Psoas muscle (tissue), 8 donors: ENCODE measurements around the gene NAT16. TPM values are rescaled to one million over a fixed set of nuclear protein-coding genes. Genes with fewer than 3 reads are reported as not detected.

Source experiments
- ATAC-seq, 4 donors: fragments of 200-7000 bp; cut with Tn5 transposase; one replicate each; pipeline ENCODE4 v1.9.1; 2020; ENCODE audit warnings: moderate library complexity in 3 of 4, mild to moderate bottlenecking in 2 of 4
- DNase-seq, 2 donors: peaks; one replicate each; pipeline ENCODE4 v3.0.0-alpha.2; 2020
- H3K27ac ChIP-seq: fragments of 200-600 bp; one replicate; pipeline ENCODE4 v1.8.0; 2022
- H3K27me3 ChIP-seq, 3 donors: fragments of 200-600 bp in 1 of 3; one replicate each; pipeline versions ENCODE4 v1.6.1 to v1.8.0; 2013 to 2022; ENCODE audit warnings: low read length in 2 of 3, mild to moderate bottlenecking in 2 of 3, moderate library complexity in 1 of 3; ENCODE audit not compliant: insufficient read depth in 3 of 3
- H3K36me3 ChIP-seq, 2 donors: fragments of 200-600 bp in 1 of 2; one replicate each; pipeline versions ENCODE4 v1.6.1 to v1.8.0; 2013 to 2022; ENCODE audit warnings: low read depth in 1 of 2, mild to moderate bottlenecking in 1 of 2, moderate library complexity in 1 of 2; ENCODE audit not compliant: insufficient read depth in 1 of 2
- H3K4me1 ChIP-seq: fragments of 200-600 bp; one replicate; pipeline ENCODE4 v1.8.0; 2022
- H3K4me3 ChIP-seq: fragments of 200-600 bp; one replicate; pipeline ENCODE4 v1.8.0; 2022; ENCODE audit warnings: mild to moderate bottlenecking
- H3K9me3 ChIP-seq: fragments of 200-600 bp; one replicate; pipeline ENCODE4 v1.8.0; 2022
- CTCF ChIP-seq: fragments of 200-600 bp; IDR thresholded peaks from one replicate; pipeline ENCODE4 v1.8.0; 2022; ENCODE audit warnings: antibody characterized with exemption
- WGBS, 3 donors: extraction: QIAGEN DNeasy Blood & Tissue Kit; methylation state at CpG; one replicate each; pipeline versions ENCODE4 v1.1.6 to v1.1.7; 2013; 5-methylcytosine and 5-hydroxymethylcytosine counted together
- intact Hi-C, 2 donors: fragments of 100-400 bp; cut with DNase I; formaldehyde crosslinking; loops; one replicate each; pipeline versions ENCODE4 v1.11.0 to v1.14.2; 2022
- polyA plus RNA-seq, 3 donors: library from polyadenylated mRNA; stranded (reverse); fragments of 200-250 nt; gene quantifications; one replicate each; pipeline ENCODE4 v1.2.3, GENCODE V29; 2013
- total RNA-seq, 4 donors: library from RNA; stranded (reverse); fragmentation: NEBNext Ultra II Directional in 2 of 4; extraction: Animal tissue kit (Norgen Biotek cat#: 25700) in 2 of 4; gene quantifications; one replicate each; pipeline versions ENCODE4 v1.2.1 to v1.2.4, GENCODE V29; 2021 to 2023
- donor health status: healthy with polysubstance abuse.
- donor health status: DM: no; HTN: no; CAD: no; lungs with moderate emphysema.
- donor health status: Bipolar disorder and iron deficiency.
- donor health status: healthy.
- donor health status: DM: yes; HTN: yes; CAD: no.
- donor health status: DM: no; HTN: no; CAD: no.
- donor health status: DM: no; HTN: no; CAD: no.
- donor health status: DM: yes; HTN: yes; CAD: no.

The NAT16 gene
- total and polyA plus RNA-seq, 7 donors = 0.01 TPM; not detected in 6

DNA sequence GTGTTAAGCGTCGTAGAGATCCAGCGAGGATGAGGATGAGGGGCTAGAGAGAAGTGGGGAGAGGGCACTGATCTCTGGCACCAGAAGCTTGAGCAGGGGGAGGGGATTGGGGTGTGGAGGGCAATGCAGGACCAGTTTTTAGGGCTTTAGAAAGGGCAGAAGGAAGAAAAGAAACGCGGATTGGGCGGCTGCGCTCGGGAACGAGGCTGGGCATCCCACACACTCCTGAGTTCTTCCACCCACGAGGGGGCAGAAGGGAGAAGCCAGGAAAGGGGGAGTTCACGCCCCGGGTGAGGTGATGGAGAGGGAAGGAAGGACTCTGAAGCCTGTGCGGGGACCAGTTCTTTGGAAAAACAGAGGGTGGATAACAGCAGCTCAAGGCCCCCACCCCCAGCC lies 8.7 kb downstream of the NAT16 start:
- peaks cover 0 to 97% (median 61%) of the 10 kb centered on the region in 3 donors for H3K27me3 ChIP-seq

DNA sequence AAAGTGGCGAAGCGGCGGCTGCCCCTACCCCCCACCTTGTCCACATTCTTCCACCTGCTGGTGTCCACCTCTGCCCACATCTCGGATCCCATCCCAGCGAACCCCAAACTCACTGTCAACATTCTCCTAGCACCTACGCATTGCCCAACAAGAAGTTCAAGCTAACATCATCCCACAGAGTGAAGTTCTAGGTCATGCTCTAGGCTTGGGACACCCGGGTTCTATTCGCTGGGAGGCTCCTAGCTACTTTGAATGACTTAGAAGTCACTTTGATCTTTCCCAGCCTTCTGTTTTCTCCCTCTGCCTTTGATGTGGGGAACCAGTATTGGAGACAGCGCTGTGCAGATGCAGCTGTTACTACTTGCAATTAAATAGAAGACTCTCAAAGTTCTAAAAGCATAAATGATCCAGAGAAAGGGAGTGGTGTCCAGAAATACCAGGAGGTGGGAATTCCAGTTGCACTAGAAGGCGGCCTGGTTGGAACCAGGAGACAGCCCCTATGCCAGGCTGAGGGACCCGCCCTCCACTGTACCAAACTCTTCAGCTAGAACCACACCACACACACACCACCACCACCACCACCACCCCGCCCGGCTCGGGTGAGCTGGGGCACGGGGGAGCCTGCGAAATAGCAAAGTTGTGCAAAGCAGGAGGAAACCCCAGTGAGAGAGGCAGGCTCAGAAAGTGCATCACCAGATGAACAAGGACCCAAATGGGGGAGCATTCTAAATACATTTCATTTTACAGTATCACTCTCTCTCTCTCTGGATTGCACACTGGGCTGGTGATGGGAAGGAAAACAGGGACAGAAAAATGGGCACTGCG lies 9.3 kb downstream of the NAT16 start:
- Histone ChIP-seq H3K27ac (no peak overlapping the region), H3K4me1 (peaks cover 17% of the 10 kb centered on the region), H3K36me3 (no peaks in the 10 kb centered on the region), H3K4me3 (no peak overlapping the region), H3K9me3 (no peaks in the 10 kb centered on the region), H3K27me3 (peaks cover 0 to 98% (median 61%) of the 10 kb centered on the region in 3 donors)
- DNase-seq (no peak), ATAC-seq (no peak)
- no peak for TF ChIP-seq CTCF
- WGBS, 3 donors = 2 to 4% (median 3%) methylated on average over 17 of the region's 17 CpGs
- intact Hi-C loops = no loop called here

More for the DNA sequence above, 8.7 kb downstream of the NAT16 start:
- Histone ChIP-seq H3K27ac (no peak overlapping the region), H3K4me3 (no peak overlapping the region), H3K36me3 (no peaks in the 10 kb centered on the region), H3K9me3 (no peaks in the 10 kb centered on the region), H3K4me1 (peaks cover 17% of the 10 kb centered on the region)
- 0 to 3% (median 1%) methylated on average over 13 of the region's 13 CpGs for WGBS, 3 donors
- ATAC-seq = no peak
- DNase-seq = no peak
- intact Hi-C loops = no loop called here
- TF ChIP-seq CTCF = no peak

DNA sequence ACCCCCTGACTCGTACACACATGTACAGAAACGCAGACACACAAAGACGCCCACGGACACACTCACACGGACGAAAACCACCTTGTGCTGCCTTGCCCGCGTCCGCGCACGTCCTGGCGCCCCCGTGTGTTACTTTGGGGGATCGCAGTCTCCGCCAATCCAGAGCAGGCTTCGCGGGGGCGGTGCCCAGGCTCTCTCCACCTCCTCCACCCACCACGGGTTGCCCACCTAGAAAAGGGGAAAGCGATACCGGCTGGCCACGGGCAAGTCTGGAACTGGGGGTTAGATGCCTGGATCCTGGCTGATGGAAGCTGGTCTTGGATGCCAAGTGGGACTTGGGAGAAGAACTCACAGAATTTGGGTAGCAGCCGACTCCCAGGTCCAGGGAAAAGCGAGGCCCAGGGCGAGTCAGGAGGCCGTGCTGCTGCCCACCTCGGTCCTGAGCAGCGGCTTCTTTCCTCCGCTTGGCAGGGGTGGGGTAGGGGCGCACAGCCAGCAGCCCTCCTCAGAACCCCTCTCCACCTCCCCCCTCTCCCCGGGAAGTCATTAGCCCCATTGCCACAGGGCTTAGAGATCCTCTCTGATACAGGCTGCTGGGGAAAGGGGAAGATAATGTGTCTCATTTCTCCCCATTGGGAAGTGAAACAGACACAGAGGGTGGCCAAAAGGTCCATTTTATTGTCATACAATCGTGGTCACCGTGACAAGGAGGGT lies 10.1 kb downstream of the NAT16 start:
- Histone ChIP-seq H3K9me3 (no peaks in the 10 kb centered on the region), H3K36me3 (no peaks in the 10 kb centered on the region), H3K4me3 (no peak overlapping the region), H3K4me1 (peaks cover 17% of the 10 kb centered on the region), H3K27me3 (peaks cover 0 to 98% (median 61%) of the 10 kb centered on the region in 3 donors), H3K27ac (no peak overlapping the region)
- DNase-seq = peak; percentile 72 to 80
- 1 to 2% (median 1%) methylated on average over 31 to 33 of the region's 33 CpGs for WGBS, 3 donors
- intact Hi-C loops = loop anchor here in 1 of 2 donors (2.0 kb wide), 1 partner anchor 27 kb away; no protein-coding TSS in a partner anchor
- peak in 3 of 4 donors; percentile 50 to 67 (median 65) for ATAC-seq
- peak; percentile 69 for TF ChIP-seq CTCF

DNA sequence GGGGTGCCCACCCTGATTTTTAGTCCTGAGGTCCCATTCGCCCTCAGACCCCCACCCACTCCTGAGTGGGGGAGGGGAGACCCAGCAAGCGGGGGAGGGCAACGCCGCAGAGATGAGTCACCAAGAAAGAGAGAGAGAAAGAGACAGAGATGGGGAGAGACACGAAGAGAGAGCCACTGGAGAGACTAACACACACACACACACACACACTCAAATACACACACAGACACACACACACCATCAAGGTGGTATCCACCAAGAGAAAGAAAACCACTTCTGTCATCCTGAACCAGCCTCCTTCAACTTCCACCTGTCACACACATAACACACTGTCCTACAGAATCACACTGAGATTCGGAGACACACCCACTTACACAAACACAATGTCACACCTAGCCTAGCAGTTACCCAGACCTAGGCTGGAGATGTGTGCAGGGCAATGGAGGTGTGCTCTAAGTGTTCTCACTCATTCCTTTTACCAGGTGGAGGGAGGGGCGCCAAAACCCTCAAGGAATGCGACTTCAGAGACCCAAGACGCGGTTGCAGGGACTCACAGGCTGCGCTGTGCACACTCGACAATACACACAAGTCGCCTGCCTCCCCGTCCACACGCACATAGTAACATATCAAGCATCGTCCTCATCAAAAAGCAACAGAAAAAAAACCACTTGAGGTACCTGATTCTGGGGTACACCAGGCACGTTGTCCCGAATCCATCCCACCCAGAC lies 10.8 kb downstream of the NAT16 start:
- H3K27me3 ChIP-seq = peaks cover 0 to 98% (median 65%) of the 10 kb centered on the region in 3 donors
- no peak for DNase-seq
- intact Hi-C loops = loop anchor here in 1 of 2 donors (2.0 kb wide), 1 partner anchor 26 kb away; no protein-coding TSS in a partner anchor

More for the DNA sequence above, 10.8 kb downstream of the NAT16 start:
- ATAC-seq = no peak
- H3K9me3 ChIP-seq = no peaks in the 10 kb centered on the region
- no peak overlapping the region for H3K27ac ChIP-seq
- TF ChIP-seq CTCF = no peak
- WGBS, 3 donors = 1 to 3% (median 2%) methylated on average over 18 of the region's 18 CpGs
- H3K4me1 ChIP-seq = peaks cover 17% of the 10 kb centered on the region
- H3K36me3 ChIP-seq = no peaks in the 10 kb centered on the region
- H3K4me3 ChIP-seq = no peak overlapping the region
